Inflammatory macrophage treated with lipopolysaccharide for 4 hours (primary cell): ENCODE measurements around the gene PIWIL1.

Experiments used
- DNase-seq: peaks from one replicate; pipeline ENCODE4 v3.0.0-alpha.2; 2020

Gene PIWIL1

GRCh38 chr12:130338794-130339601 is 1.3 kb downstream of the PIWIL1 start:
- no peak for DNase-seq

DNA sequence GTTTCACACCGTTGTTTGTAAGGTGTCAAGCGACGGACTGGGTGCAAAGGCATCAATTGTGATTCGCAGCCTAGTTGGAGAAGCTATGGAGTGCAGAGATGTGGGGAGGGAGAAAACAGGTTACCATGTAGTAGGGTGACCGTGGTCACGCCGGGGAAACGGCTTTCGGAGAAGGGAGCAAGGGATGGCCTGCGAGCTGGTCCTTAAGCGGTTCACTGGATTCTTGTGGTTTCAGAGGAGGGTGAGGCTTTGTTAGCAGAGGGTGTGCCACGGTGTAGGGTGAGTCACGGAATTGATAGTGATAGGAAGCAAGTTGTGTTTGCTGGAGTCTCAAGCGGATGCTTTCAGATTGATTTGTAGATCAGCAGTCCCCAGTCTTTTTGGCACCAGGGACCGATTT is 2.3 kb downstream of the PIWIL1 start:
- DNase-seq: no peak

GRCh38 chr12:130342442-130342841 is 4.8 kb downstream of the PIWIL1 start:
- no peak for DNase-seq

DNA sequence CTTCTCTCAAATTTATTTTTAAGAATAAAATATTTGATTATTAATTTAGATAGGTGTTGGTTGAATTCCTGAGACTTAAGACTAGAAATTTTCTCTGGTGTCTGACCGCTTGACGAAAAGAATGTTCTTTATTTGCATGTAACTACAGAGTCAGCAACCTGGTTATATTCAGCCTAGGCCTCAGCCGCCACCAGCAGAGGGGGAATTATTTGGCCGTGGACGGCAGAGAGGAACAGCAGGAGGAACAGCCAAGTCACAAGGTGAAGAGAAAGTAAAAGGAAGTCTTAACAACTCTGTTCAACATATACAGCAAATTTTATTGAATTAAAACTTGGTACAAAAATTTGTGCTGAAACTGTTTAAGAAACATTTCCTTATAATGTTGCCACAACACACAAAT is 5.2 kb downstream of the PIWIL1 start:
- no peak for DNase-seq

DNA sequence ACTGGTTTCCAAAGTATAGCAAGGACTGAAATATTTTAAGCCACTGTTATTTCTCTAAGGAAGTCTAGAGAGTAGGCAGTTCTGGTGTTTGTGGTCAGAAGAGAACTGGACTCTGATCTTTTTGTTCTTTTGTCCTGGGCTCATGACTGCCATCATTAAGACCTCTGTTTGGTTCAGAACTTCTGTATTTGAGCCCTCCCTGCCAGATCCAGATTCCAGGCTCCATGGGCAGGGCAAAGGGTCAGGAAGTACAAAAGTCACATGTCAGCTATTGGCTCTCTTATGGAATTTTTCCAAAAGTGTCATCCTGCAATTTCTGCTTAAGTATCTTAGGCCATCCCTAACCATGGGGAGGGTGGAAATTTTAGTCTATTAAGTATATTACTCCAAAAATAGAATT is 6.8 kb downstream of the PIWIL1 start:
- no peak for DNase-seq

GRCh38 chr12:130345292-130345691 is 7.6 kb downstream of the PIWIL1 start:
- DNase-seq: no peak

DNA sequence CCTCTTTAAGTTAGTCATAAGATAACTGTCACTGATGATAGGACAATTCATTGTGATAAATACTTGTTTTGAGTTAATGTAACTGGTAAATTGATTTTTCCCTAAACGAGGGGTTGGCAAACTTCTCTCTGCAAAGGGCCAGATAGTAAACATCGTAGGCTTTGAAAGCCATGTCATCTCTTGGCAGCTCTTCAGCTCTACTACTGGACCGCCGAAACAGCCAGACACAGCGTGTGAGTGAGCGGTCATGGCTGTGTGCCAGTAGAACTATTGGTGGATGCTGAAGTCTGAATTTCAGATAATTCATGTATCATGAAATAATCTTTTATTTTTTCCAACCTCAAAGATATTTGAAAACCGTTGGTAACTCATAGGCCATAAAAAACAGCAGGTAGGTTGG is 9.9 kb downstream of the PIWIL1 start:
- DNase-seq: no peak

DNA sequence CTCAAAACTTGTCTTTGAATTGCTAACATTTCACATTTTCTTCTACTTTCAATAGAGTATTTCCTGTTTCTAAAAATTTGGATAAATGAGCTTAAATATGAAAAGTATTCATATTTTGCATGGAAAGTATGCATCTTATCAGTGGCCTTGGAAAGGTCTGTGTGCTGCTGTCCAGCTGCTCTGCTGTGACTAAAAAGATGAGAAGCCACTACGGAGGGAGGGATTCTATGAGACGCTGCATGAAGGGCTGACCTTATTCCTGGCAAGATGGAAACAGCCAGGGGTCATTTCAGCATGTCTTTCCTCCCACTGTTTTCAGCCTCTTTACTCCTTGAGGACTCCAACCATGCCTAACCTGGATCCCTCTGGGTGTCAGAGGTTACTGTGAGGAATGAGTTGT is 13.0 kb downstream of the PIWIL1 start:
- DNase-seq: no peak

GRCh38 chr12:130351326-130351725 is 13.6 kb downstream of the PIWIL1 start:
- no peak for DNase-seq

DNA sequence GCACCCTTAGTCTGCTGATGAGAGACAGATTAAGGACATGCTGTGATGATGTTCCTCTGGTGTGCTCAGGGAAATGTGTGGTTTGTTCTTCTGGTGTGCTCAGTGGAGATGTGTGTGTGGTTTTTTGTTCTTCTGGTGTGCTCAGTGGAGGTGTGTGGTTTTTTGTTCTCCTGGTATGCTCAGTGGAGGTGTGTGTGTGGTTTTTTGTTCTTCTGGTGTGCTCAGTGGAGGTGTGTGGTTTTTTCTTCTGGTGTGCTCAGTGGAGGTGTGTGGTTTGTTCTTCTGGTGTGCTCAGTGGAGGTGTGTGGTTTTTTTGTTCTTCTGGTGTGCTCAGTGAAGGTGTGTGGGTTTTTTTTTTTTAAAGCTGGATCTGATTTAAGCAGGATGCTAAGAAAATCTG is 15.4 kb downstream of the PIWIL1 start:
- no peak for DNase-seq

GRCh38 chr12:130354407-130354806 is 16.7 kb downstream of the PIWIL1 start:
- DNase-seq: no peak

- DNase-seq: no peak
These were observed 18.5 kb downstream of the PIWIL1 start for GRCh38 chr12:130356222-130356621.

DNA sequence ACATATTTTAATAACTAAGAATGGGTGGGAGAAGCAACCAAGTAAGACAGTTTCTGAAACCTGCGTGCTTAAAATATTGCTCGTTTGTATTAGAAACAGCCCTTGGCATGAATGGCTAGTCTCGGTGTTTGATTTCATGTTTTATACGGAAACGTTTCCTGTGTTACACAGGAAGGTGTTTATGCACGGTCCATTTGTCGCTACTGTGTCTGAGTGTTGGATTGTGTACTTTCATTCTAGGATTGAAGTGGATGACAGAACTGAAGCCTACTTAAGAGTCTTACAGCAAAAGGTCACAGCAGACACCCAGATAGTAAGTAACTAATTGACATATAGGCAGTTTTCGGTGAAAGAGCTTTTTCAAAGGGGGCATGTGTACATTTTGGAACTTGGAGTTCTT is 19.6 kb downstream of the PIWIL1 start:
- DNase-seq: no peak

DNA sequence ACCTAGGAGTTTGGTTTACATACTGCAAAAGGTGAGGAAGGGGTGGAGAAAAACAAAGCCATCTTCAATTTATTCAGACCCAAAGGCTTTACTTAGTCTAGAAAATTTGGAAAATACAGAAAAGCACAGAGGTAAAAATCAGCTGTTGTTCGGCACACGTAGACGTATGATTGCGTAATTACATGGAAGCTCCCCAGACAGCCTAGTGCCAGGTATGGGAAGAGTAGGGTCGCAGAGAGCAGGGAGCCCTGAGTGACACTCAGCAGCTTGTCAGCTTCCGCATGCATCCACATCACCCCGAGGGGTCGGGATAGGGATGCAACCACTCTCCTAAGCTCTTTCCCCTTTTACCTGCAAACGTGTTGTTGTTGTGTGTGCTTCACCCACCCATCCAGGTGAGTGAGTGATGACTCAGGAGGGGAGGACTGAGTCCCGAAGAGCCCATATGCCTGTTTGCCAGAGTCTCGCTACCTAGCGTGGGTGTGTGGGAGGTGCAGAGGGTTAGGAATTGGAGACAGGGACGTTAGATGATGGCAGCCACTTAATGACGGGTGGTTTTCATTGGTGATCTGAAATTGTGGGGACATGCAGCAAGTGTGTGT is 20.1 kb downstream of the PIWIL1 start:
- DNase-seq: no peak

- DNase-seq: no peak
These were observed 24.4 kb downstream of the PIWIL1 start for GRCh38 chr12:130362060-130362459.

- no peak for DNase-seq
These were observed 26.9 kb downstream of the PIWIL1 start for GRCh38 chr12:130364578-130364977.

- no peak for DNase-seq
These were observed 28.5 kb downstream of the PIWIL1 start for GRCh38 chr12:130366159-130366558.

DNA sequence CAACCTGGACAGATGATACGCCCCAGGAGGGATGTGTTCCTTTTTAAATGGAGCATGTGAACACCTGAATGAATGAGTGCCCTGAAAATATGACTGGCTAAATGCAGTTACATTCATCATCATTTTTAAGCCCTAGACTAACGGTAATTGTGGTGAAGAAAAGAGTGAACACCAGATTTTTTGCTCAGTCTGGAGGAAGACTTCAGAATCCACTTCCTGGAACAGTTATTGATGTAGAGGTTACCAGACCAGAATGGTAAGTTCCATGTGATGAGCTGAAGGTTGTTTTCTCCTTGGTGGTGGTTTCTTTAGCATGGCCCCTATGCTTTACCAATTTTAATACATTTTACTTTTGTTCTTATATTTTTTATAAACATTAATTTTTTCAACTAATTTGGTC is 29.3 kb downstream of the PIWIL1 start:
- DNase-seq: no peak

- no peak for DNase-seq
These were observed 29.8 kb downstream of the PIWIL1 start for GRCh38 chr12:130367523-130367922.

DNA sequence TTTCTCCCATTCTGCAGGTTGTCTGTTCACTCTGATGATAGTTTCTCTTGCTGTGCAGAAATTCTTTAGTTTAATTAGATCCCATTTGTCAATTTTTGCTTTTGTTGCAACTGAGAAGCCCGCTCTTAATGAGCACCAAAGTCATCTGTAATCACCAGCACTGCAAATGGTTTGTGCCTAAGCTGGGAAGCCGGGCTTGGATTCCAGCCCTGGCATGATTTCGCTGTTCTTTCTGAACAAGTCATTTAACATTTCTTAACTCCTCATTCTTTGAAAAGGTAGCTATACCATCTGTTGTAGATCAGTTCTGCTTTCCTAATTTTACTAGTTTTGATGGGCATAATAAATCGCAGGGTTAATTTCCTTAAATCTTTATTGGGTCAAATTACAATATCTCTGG is 32.1 kb downstream of the PIWIL1 start:
- DNase-seq: no peak

DNA sequence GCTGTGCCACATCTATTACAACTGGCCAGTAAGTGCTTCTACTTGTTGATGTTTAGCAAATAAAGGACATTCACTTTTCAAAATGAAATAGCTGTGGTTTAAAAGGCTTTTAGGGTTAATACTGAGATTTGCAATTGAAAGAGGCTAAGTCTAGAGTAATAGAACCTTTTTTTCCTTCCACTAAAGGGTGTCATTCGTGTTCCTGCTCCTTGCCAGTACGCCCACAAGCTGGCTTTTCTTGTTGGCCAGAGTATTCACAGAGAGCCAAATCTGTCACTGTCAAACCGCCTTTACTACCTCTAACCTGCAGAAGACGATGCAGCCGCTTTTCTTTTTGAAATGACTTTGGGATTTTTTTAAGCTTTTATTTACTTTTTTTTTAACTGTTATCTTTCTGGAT is 33.6 kb downstream of the PIWIL1 start:
- DNase-seq: no peak

DNA sequence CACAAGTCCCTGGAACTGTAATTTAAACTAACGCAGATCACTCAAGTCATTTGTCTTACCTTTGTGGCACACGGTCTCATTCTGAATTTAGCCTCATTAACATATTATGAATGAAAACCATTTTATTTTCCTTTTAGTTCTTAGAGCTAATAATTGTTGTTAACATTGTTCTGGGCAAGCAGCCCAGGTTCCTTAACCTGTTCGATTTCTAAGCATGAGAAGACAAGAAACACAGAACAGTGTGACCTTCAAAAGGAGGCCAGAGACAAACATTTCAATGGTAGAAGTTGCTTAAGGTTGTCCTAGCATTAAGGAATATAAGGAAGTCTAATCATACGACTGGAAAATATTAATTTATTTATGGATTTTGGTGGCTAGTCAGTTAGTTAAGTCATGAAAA is 35.2 kb downstream of the PIWIL1 start:
- no peak for DNase-seq

DNA sequence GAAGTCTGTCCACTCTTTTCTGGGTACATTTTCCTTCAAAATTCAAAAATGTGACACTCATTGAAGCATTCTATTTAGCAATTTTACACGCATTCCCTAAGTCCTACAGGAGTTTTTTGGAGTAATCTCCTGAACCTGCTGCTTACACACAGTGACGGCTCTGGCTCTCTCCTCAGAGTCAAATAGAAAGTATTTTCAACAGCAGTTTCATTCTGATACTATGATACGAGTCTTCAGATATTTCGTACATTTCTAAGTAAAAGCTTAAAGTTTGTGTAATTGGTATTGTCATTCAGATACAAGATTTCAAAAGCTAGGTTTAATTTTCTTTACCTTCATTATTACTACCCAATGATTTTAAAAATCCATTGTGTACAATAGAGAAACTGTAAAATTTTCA is 36.4 kb downstream of the PIWIL1 start:
- DNase-seq: no peak

DNA sequence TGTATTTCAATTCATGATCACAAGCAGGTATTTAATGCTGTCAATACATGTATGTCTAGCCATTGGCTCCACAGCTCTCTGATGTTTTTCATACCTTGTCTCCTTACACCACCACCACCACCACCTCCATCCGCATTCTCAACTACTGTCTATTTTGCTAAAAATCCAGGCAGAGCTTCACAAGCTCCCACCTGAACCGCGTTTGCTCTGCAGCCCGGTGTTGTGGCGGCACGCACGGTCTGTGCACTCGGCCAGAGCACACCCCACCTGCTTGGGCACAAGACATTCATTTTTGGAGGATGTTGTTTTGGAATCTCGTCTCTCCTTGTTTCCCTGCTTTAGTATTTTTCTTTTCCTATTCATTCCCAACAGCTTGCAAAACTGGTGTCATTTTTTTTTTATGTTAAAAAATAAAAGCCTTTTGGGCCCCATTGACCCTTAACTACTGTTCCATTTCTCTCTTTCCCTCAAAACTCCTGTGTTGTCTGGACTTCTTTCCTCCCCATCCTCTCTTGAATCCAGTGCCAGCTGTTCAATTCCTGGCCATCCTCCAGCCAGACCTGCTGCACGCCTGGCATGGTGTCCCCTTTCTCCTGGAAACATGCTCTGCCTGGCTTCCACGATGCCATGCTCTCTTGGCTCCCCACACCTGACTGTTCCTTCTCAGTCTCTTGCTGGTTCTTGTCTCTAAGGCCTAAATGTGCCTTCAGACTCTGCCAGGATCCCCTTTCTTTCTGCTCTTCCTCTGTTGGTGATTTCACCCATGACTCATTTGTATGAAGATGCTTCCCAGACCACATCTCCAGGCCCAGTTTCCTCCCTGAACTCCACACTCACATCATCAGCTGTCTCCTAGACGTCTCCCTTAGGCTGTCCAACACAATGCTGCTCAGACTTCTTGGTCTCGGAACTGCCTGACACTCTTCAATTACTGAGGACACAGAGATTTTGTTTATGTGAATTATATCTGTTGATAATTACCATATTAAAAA is 37.9 kb downstream of the PIWIL1 start:
- no peak for DNase-seq
